Measurements from ENCODE around the gene SNED1.
A peak's percentile ranks its signal among the peaks of the same experiment; 100 is the strongest.

SNED1 gene

GRCh38 chr2:240997856-240998705 is at the start of gene SNED1:
Gene SNED1, plus strand, starts transcription at chr2:240998618. Its CDS starts 220 bp downstream, at chr2:240998838.
- peak; percentile 73 for DNase-seq

- no peak for DNase-seq
Observed at GRCh38 chr2:240948905-240949790, 49.3 kb upstream of the SNED1 start.

GRCh38 chr2:240949791-240950705 is 48.4 kb upstream of the SNED1 start:
- no peak for DNase-seq

- no peak for DNase-seq
Observed at GRCh38 chr2:240951045-240951594, 47.3 kb upstream of the SNED1 start.

GRCh38 chr2:240952496-240953246 is 45.7 kb upstream of the SNED1 start:
- DNase-seq, result no peak

GRCh38 chr2:240953426-240954410 is 44.7 kb upstream of the SNED1 start:
- no peak for DNase-seq

GRCh38 chr2:240954436-240955305 is 43.7 kb upstream of the SNED1 start:
- DNase-seq, result no peak

GRCh38 chr2:240955306-240956170 is 42.9 kb upstream of the SNED1 start:
- no peak for DNase-seq

GRCh38 chr2:240956171-240956934 is 42.1 kb upstream of the SNED1 start:
- no peak for DNase-seq

GRCh38 chr2:240956935-240957655 is 41.3 kb upstream of the SNED1 start:
- no peak for DNase-seq

- no peak for DNase-seq
Observed at GRCh38 chr2:240957656-240958365, 40.6 kb upstream of the SNED1 start.

GRCh38 chr2:240958366-240959213 is 39.8 kb upstream of the SNED1 start:
- no peak for DNase-seq

- DNase-seq, result no peak
Observed at GRCh38 chr2:240959214-240959940, 39.0 kb upstream of the SNED1 start.

- DNase-seq, result no peak
Observed at GRCh38 chr2:240959941-240960308, 38.5 kb upstream of the SNED1 start.
